ENCODE data around the gene TTLL10.

GRCh38 chr1:1220197-1220596 is 46.5 kb downstream of the TTLL10 start:
- no peak for TF ChIP-seq CTCF (IDR thresholded peaks at IDR 0.05; ENCODE audit: poor library complexity, severe bottlenecking)
- no peak for TF ChIP-seq POLR2AphosphoS5 (IDR thresholded peaks at IDR 0.05)
- no peak for TF ChIP-seq EP300 (conservative IDR thresholded peaks at IDR 0.05; ENCODE audit: poor library complexity, severe bottlenecking)
- no peak for TF ChIP-seq EZH2 (IDR thresholded peaks at IDR 0.05; ENCODE audit: borderline replicate concordance, insufficient read depth, low read length, poor library complexity, severe bottlenecking)
